Right atrium auricular region (tissue), 2 donors: ENCODE data around the gene TUBB2A. TPM values are rescaled to one million over a fixed set of nuclear protein-coding genes. Genes with fewer than 3 reads are reported as not detected.

Experiments
- DNase-seq: peaks from one replicate; pipeline ENCODE4 v3.0.0-alpha.2; 2019; ENCODE audit warnings: low spot score
- H3K27ac ChIP-seq, 2 donors: fragments of 200-600 bp; sonication (generic); 1 replicate in 1 of 2; 2 replicates in 1 of 2; pipeline ENCODE4 v1.5.1; 2016 to 2019
- H3K27me3 ChIP-seq, 2 donors: fragments of 200-600 bp; sonication (generic); one replicate each; pipeline versions ENCODE4 v1.5.1 to v1.6.0; 2017 to 2019
- H3K36me3 ChIP-seq: fragments of 200-600 bp; sonication (generic); one replicate; pipeline ENCODE4 v1.5.1; 2016
- H3K4me1 ChIP-seq, 2 donors: fragments of 200-600 bp; sonication (generic); one replicate each; pipeline versions ENCODE4 v1.5.1 to v1.6.0; 2017 to 2019
- H3K4me3 ChIP-seq, 2 donors: fragments of 200-600 bp; sonication (generic); 1 replicate in 1 of 2; 2 replicates in 1 of 2; pipeline ENCODE4 v1.5.1; 2017 to 2019; ENCODE audit warnings: mild to moderate bottlenecking in 1 of 2, moderate library complexity in 1 of 2
- H3K9me3 ChIP-seq, 2 donors: fragments of 200-600 bp; sonication (generic); one replicate each; pipeline ENCODE4 v1.5.1; 2019
- total RNA-seq, 2 donors: library from RNA; depleted of rRNA; stranded (reverse); fragments of >200 nt; gene quantifications; one replicate each; pipeline ENCODE4 v1.1.0, GENCODE V29; 2016
- TF ChIP-seq, protein P1 (sequence below), 2 donors: fragments of 200-600 bp; sonication (generic); IDR thresholded peaks; one replicate each; pipeline ENCODE4 v1.5.1; 2019; ENCODE audit warnings: antibody characterized with exemption in 2 of 2

The TUBB2A gene
- total RNA-seq, 2 donors from 2014 or later = 33.8 to 42.2 TPM

- Histone ChIP-seq H3K27me3 (no peaks in the 10 kb centered on the region), H3K4me1 (peaks cover 0 to 6% of the 10 kb centered on the region in 2 donors), H3K36me3 (no peaks in the 10 kb centered on the region), H3K27ac (no peak overlapping the region), H3K4me3 (no peak overlapping the region), H3K9me3 (no peaks in the 10 kb centered on the region)
- TF ChIP-seq, protein P1, sequence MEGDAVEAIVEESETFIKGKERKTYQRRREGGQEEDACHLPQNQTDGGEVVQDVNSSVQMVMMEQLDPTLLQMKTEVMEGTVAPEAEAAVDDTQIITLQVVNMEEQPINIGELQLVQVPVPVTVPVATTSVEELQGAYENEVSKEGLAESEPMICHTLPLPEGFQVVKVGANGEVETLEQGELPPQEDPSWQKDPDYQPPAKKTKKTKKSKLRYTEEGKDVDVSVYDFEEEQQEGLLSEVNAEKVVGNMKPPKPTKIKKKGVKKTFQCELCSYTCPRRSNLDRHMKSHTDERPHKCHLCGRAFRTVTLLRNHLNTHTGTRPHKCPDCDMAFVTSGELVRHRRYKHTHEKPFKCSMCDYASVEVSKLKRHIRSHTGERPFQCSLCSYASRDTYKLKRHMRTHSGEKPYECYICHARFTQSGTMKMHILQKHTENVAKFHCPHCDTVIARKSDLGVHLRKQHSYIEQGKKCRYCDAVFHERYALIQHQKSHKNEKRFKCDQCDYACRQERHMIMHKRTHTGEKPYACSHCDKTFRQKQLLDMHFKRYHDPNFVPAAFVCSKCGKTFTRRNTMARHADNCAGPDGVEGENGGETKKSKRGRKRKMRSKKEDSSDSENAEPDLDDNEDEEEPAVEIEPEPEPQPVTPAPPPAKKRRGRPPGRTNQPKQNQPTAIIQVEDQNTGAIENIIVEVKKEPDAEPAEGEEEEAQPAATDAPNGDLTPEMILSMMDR (IDR thresholded peaks at IDR 0.05) = no peak
- no peak for DNase-seq
Observed at GRCh38 chr6:3136292-3137011, 20.9 kb downstream of the TUBB2A start.

DNA sequence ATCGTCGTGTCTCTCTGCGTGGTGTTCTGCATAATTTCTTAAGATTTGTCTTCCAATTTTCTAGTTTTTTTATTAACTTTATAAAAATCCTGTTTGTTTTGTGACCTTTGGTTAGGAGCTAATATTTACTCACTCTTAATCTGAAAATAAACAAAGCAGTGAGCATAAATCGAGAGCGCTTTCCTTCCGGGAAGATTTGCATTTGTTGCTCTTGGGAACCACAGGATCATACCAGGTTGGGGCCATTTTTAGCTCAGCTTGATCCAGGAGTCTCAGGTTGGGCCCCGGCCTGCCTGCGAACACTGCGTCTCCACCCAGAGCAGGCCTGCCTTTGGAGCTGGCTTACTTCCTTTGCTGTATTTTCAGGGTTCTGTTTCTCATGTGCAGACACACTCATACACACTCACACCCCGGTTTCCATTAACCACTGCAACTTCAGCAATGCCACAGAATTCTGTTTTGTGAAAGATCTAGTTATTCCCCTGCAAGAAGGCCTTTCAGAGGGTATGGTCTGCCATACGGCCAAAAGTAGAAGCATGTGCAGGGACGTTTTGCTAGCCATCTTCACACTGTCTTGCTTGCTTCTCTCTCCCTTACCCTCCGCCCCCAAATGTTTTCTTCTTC lies 21.6 kb downstream of the TUBB2A start:
- H3K27me3 ChIP-seq = no peaks in the 10 kb centered on the region
- H3K4me1 ChIP-seq = peaks cover 0 to 6% of the 10 kb centered on the region in 2 donors
- H3K4me3 ChIP-seq = no peak overlapping the region
- DNase-seq = no peak
- no peaks in the 10 kb centered on the region for H3K36me3 ChIP-seq
- TF ChIP-seq, protein P1 (IDR thresholded peaks at IDR 0.05) = no peak
- no peak overlapping the region for H3K27ac ChIP-seq
- H3K9me3 ChIP-seq = no peaks in the 10 kb centered on the region

GRCh38 chr6:3133515-3133914 lies 23.8 kb downstream of the TUBB2A start:
- TF ChIP-seq, protein P1 (IDR thresholded peaks at IDR 0.05) = no peak
- Histone ChIP-seq H3K27ac (no peak overlapping the region), H3K4me3 (no peak overlapping the region), H3K4me1 (no peaks in the 10 kb centered on the region), H3K27me3 (no peaks in the 10 kb centered on the region), H3K36me3 (peaks cover 6% of the 10 kb centered on the region), H3K9me3 (no peaks in the 10 kb centered on the region)
- no peak for DNase-seq

GRCh38 chr6:3131695-3132094 lies 25.6 kb downstream of the TUBB2A start:
- TF ChIP-seq, protein P1 (IDR thresholded peaks at IDR 0.05) = no peak
- no peaks in the 10 kb centered on the region for H3K27me3 ChIP-seq

DNA sequence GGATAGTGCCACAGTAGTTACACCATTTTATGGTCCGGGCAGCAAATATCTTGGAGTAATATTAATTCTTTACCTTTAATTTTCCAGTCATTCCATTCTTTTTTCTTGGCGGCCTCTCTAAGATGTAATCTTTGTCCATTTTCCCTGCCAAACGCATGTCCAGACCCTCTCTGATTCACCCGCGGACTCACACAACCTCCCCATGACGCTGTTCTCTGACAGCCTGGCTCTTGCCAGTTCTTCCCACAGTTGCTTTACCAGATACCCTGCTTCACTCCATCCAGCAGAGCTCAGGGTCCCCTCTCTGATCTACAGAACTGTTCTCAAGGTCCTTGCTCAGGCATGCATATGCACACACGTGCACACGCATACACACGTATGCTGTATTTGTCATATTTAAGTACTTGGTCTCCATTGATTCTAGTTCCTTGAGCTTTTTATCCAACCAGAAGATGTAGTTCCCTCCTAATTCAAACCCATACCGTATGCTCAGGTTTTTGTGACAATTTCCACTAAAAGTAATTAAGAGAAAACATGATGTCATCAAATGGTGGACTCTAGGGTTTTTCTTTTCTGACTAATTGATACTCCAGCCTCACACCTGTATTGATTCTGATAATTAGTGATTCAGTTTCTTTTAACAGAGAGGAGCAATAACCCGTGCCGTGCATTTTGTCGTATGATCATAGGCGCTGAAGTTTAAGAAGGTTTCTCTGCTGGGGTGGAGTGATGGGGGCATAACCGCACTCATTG lies 28.8 kb downstream of the TUBB2A start:
- Histone ChIP-seq H3K9me3 (no peaks in the 10 kb centered on the region), H3K4me3 (no peak overlapping the region)

More at GRCh38 chr6:3131695-3132094, 25.6 kb downstream of the TUBB2A start:
- H3K9me3 ChIP-seq = no peaks in the 10 kb centered on the region
- peaks cover 6% of the 10 kb centered on the region for H3K36me3 ChIP-seq
- H3K4me3 ChIP-seq = no peak overlapping the region
- DNase-seq = no peak
- no peaks in the 10 kb centered on the region for H3K4me1 ChIP-seq
- no peak overlapping the region for H3K27ac ChIP-seq

More for the DNA sequence above, 28.8 kb downstream of the TUBB2A start:
- no peaks in the 10 kb centered on the region for H3K4me1 ChIP-seq
- H3K27ac ChIP-seq = no peak overlapping the region
- H3K27me3 ChIP-seq = no peaks in the 10 kb centered on the region
- DNase-seq = no peak
- peaks cover 6% of the 10 kb centered on the region for H3K36me3 ChIP-seq
- TF ChIP-seq, protein P1 (IDR thresholded peaks at IDR 0.05) = no peak
